Esophagus muscularis mucosa (tissue), 4 donors: ENCODE data around the gene KIRREL3. TPM values are rescaled to one million over a fixed set of nuclear protein-coding genes. Genes with fewer than 3 reads are reported as not detected.

ENCODE experiments used
- DNase-seq: peaks from one replicate; pipeline ENCODE4 v3.0.0-alpha.2; 2017; ENCODE audit errors: extremely low spot score
- H3K27ac ChIP-seq, 4 donors: fragments of 200-600 bp; sonication (generic); replicated peaks in 1 of 4; 1 replicate in 3 of 4; 2 replicates in 1 of 4; pipeline ENCODE4 v1.5.1; 2016 to 2019; ENCODE audit warnings: mild to moderate bottlenecking in 1 of 4
- H3K27me3 ChIP-seq, 4 donors: fragments of 200-600 bp; sonication (generic); one replicate each; pipeline versions ENCODE4 v1.5.1 to v1.6.0; 2016 to 2019
- H3K36me3 ChIP-seq, 4 donors: fragments of 200-600 bp; sonication (generic); one replicate each; pipeline ENCODE4 v1.5.1; 2016 to 2019
- H3K4me1 ChIP-seq, 4 donors: fragments of 200-600 bp; sonication (generic); one replicate each; pipeline ENCODE4 v1.5.1; 2016 to 2019
- H3K4me3 ChIP-seq, 4 donors: fragments of 200-600 bp; sonication (generic); 1 replicate in 2 of 4; 2 replicates in 2 of 4; pipeline ENCODE4 v1.5.1; 2016 to 2019; ENCODE audit warnings: mild to moderate bottlenecking in 4 of 4, moderate library complexity in 1 of 4
- H3K9me3 ChIP-seq, 4 donors: fragments of 200-600 bp; sonication (generic); 1 replicate in 3 of 4; 2 replicates in 1 of 4; pipeline ENCODE4 v1.5.1; 2016 to 2019
- CTCF ChIP-seq, 3 experiments: fragments of 200-600 bp in 2 of 3; fragments of 450-650 bp in 1 of 3; sonication (generic) in 2 of 3; IDR thresholded peaks; one replicate each; pipeline ENCODE4 v1.5.1; 2017 to 2019; ENCODE audit warnings: antibody characterized with exemption in 3 of 3, mild to moderate bottlenecking in 2 of 3, moderate library complexity in 1 of 3
- EP300 ChIP-seq: sonication (generic); formaldehyde crosslinking; IDR thresholded peaks from one replicate; pipeline ENCODE4 v1.6.1; 2017; ENCODE audit warnings: antibody characterized with exemption
- POLR2A ChIP-seq: fragments of 450-650 bp; IDR thresholded peaks from one replicate; pipeline ENCODE4 v1.6.1; 2017; ENCODE audit warnings: antibody characterized with exemption, moderate library complexity, mild to moderate bottlenecking, low read depth
- POLR2AphosphoS5 ChIP-seq, 2 donors: sonication (generic); formaldehyde crosslinking; IDR thresholded peaks; one replicate each; pipeline ENCODE4 v1.6.1; 2017; ENCODE audit warnings: antibody characterized with exemption in 2 of 2
- WGBS: methylation state at CpG from one replicate; pipeline ENCODE4 v1.1.5; 2018; 5-methylcytosine and 5-hydroxymethylcytosine counted together
- intact Hi-C: fragments of 100-400 bp; cut with DNase I; formaldehyde crosslinking; loops from one replicate; pipeline ENCODE4 v1.15.1; 2023
- total RNA-seq, 4 donors: library from RNA; depleted of rRNA; stranded (reverse); fragments of >200 nt; gene quantifications; one replicate each; pipeline versions ENCODE4 v1.1.0 to v1.2.1, GENCODE V29; 2016

KIRREL3 gene
- total RNA-seq, 4 donors from 2014 or later, result 1.7 to 6.5 (median 3.1) TPM

GRCh38 chr11:126496576-126497337, 503.8 kb downstream of the KIRREL3 start:
- no peak for DNase-seq
- H3K36me3 ChIP-seq, result no peaks in the 10 kb centered on the region
- intact Hi-C loops, result no loop called here

DNA sequence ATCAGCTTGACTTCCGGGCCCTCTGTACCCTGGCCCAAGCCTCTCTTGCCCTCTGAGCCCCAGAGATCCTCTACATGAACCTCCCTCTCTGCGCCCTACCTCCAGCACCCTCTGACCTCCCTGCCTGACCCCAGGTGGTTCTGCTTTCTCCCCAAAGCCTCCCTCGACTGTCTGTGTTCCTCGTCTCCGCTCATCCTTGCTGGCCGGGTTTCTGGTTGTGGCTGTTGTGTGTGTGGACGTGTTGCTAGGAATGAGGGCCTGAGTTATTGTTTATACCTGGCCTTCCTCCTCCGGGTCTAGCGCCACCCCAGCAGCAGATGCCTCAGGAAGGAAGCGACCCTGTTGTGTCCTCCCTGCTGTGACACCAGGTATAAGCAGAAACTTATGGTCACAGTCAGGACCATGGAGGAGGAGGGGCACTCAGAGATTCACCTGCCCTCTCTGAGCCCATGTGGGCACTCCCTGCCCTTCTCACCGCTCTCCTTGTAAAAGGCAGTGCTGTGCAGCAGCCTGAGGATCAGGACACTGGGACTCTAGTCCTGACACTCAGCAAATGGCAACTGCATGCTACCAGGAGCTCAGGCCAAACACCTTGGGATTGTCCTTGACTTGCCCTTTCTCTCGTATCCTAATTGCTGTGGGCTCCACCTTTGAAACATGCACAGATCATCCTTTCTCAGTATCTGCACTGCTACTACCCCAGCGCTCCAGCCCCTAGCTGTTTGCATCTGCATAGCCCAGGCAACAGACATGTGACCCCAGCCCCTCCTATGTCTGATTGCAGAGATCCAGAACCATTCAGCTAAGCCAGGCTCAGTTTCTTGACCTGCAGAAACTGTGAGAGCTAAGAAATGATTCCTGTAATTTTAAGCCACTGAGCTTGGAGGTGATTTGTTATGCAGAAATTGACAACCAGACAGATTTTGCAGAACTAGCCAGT, 505.0 kb downstream of the KIRREL3 start:
- 87% methylated on average over 13 of the region's 13 CpGs for WGBS
- no peak overlapping the region for H3K27ac ChIP-seq
- no peaks in the 10 kb centered on the region for H3K9me3 ChIP-seq
- H3K36me3 ChIP-seq, result no peaks in the 10 kb centered on the region
- TF ChIP-seq POLR2AphosphoS5 (IDR thresholded peaks at IDR 0.05), result no peak
- no peak for DNase-seq
- intact Hi-C loops, result no loop called here
- H3K4me3 ChIP-seq, result no peak overlapping the region
- H3K4me1 ChIP-seq, result no peaks in the 10 kb centered on the region
- H3K27me3 ChIP-seq, result peaks cover 0 to 19% (median 0%) of the 10 kb centered on the region in 4 donors

More at GRCh38 chr11:126496576-126497337, 503.8 kb downstream of the KIRREL3 start:
- no peaks in the 10 kb centered on the region for H3K4me1 ChIP-seq
- H3K4me3 ChIP-seq, result no peak overlapping the region
- no peak for TF ChIP-seq EP300
- no peak for TF ChIP-seq CTCF (IDR thresholded peaks at IDR 0.05)
- no peak for TF ChIP-seq POLR2A
- TF ChIP-seq POLR2AphosphoS5 (IDR thresholded peaks at IDR 0.05), result no peak
- 90% methylated on average over 8 of the region's 8 CpGs for WGBS
- no peaks in the 10 kb centered on the region for H3K9me3 ChIP-seq
- H3K27me3 ChIP-seq, result peaks cover 0 to 29% (median 0%) of the 10 kb centered on the region in 4 donors
- H3K27ac ChIP-seq, result no peak overlapping the region

- DNase-seq, result no peak
- 76% methylated on average over 9 of the region's 10 CpGs for WGBS
Observed at GRCh38 chr11:126494831-126495230, 505.7 kb downstream of the KIRREL3 start.

GRCh38 chr11:126492331-126493082, 508.1 kb downstream of the KIRREL3 start:
- H3K4me1 ChIP-seq, result no peaks in the 10 kb centered on the region
- no peak overlapping the region for H3K27ac ChIP-seq
- no peaks in the 10 kb centered on the region for H3K36me3 ChIP-seq
- intact Hi-C loops, result no loop called here
- WGBS, result 81% methylated on average over 13 of the region's 13 CpGs
- H3K9me3 ChIP-seq, result no peaks in the 10 kb centered on the region
- H3K4me3 ChIP-seq, result no peak overlapping the region
- no peaks in the 10 kb centered on the region for H3K27me3 ChIP-seq
- TF ChIP-seq EP300 (no peak), POLR2A (no peak), CTCF (IDR thresholded peaks at IDR 0.05) (no peak), POLR2AphosphoS5 (IDR thresholded peaks at IDR 0.05) (no peak)
- DNase-seq, result no peak

More at GRCh38 chr11:126494831-126495230, 505.7 kb downstream of the KIRREL3 start:
- H3K27me3 ChIP-seq, result peaks cover 0 to 15% (median 0%) of the 10 kb centered on the region in 4 donors
- no peak for TF ChIP-seq POLR2AphosphoS5 (IDR thresholded peaks at IDR 0.05)
- no peaks in the 10 kb centered on the region for H3K9me3 ChIP-seq
- intact Hi-C loops, result no loop called here
- H3K4me3 ChIP-seq, result no peak overlapping the region
- H3K27ac ChIP-seq, result no peak overlapping the region
- no peaks in the 10 kb centered on the region for H3K4me1 ChIP-seq
- H3K36me3 ChIP-seq, result no peaks in the 10 kb centered on the region

- WGBS, result 89% methylated on average over 12 of the region's 13 CpGs
Observed at GRCh38 chr11:126491092-126491491, 509.5 kb downstream of the KIRREL3 start.

More at GRCh38 chr11:126491092-126491491, 509.5 kb downstream of the KIRREL3 start:
- no peak overlapping the region for H3K4me3 ChIP-seq
- no peaks in the 10 kb centered on the region for H3K4me1 ChIP-seq
- intact Hi-C loops, result no loop called here
- DNase-seq, result no peak
- H3K36me3 ChIP-seq, result no peaks in the 10 kb centered on the region
- no peak for TF ChIP-seq EP300
- TF ChIP-seq POLR2AphosphoS5 (IDR thresholded peaks at IDR 0.05), result no peak
- TF ChIP-seq POLR2A, result no peak
- no peak for TF ChIP-seq CTCF (IDR thresholded peaks at IDR 0.05)
- H3K27ac ChIP-seq, result no peak overlapping the region
- no peaks in the 10 kb centered on the region for H3K9me3 ChIP-seq
- H3K27me3 ChIP-seq, result no peaks in the 10 kb centered on the region
